Endothelial cell of umbilical vein (primary cell): ENCODE data around the gene ABCF1. TPM values are rescaled to one million over a fixed set of nuclear protein-coding genes. Genes with fewer than 3 reads are reported as not detected.

ENCODE experiments used
- BruUV-seq: library from RNA; stranded (reverse); fragments of 400-500 nt; replicated peaks from 2 replicates; lab custom pipeline; 2021; lab: Mats Ljungman, UMichigan
- CTCF ChIA-PET: fragments of 300-600, 350-600 bp; sonication (Branson Sonifier 250); formaldehyde crosslinking; loops from one replicate; lab custom pipeline; 2021; ENCODE audit warnings: antibody characterized with exemption, inconsistent platforms; lab: Charles Lee
- POLR2A ChIA-PET: fragments of 300-600, 350-600 bp; sonication (Branson Sonifier 250); formaldehyde crosslinking; loops from one replicate; lab custom pipeline; 2021; ENCODE audit warnings: antibody characterized with exemption, inconsistent platforms; lab: Charles Lee
- DNase-seq: peaks from one replicate; pipeline ENCODE4 v3.0.0-alpha.2; 2011; ENCODE audit warnings: low read depth, low spot score
- FAIRE-seq: peaks from 2 replicates; lab custom pipeline; 2011; peaks lifted over from hg19 to GRCh38; lab: Jason Lieb, UNC
- H2AFZ ChIP-seq: 2 replicates; pipeline ENCODE4 v1.6.0; 2012; ENCODE audit warnings: low read depth, low read length, control low read depth, inconsistent platforms
- H3K27ac ChIP-seq: 2 replicates; pipeline ENCODE4 v1.5.1; 2011; ENCODE audit warnings: low read depth, mild to moderate bottlenecking, control low read depth, low read length, moderate library complexity; ENCODE audit not compliant: insufficient read depth
- H3K27me3 ChIP-seq, 2 experiments: 2 replicates each; pipeline versions ENCODE4 v1.6.0 to v1.6.1; 2011; ENCODE audit warnings: low read length in 2 of 2, mixed read lengths in 1 of 2; ENCODE audit not compliant: control insufficient read depth in 2 of 2, insufficient read depth in 2 of 2
- H3K36me3 ChIP-seq, 2 experiments: 2 replicates in 1 of 2; 3 replicates in 1 of 2; pipeline ENCODE4 v1.5.1; 2011; ENCODE audit warnings: low read length in 2 of 2, mild to moderate bottlenecking in 1 of 2, moderate library complexity in 1 of 2; ENCODE audit not compliant: control insufficient read depth in 2 of 2, insufficient read depth in 2 of 2; ENCODE audit errors: extremely low read depth in 1 of 2
- H3K4me1 ChIP-seq: 3 replicates; pipeline ENCODE4 v1.5.1; 2011; ENCODE audit warnings: mild to moderate bottlenecking, low read length; ENCODE audit not compliant: control insufficient read depth, insufficient read depth; ENCODE audit errors: extremely low read depth
- H3K4me2 ChIP-seq: 2 replicates; pipeline ENCODE4 v1.6.1; 2011; ENCODE audit warnings: low read length, control low read depth, mixed read lengths; ENCODE audit not compliant: insufficient read depth
- H3K4me3 ChIP-seq, 3 experiments: fragments of 200-600 bp in 1 of 3; sonication (generic), shearing (Covaris generic) in 1 of 3; replicated peaks in 1 of 3; 2 replicates each; pipeline ENCODE4 v1.5.1; 2011 to 2016; ENCODE audit warnings: control low read depth in 3 of 3, low read length in 3 of 3, mild to moderate bottlenecking in 2 of 3, inconsistent platforms in 1 of 3, low read depth in 1 of 3, moderate library complexity in 1 of 3; ENCODE audit not compliant: insufficient read depth in 1 of 3
- H3K79me2 ChIP-seq: 2 replicates; pipeline ENCODE4 v1.6.0; 2012; ENCODE audit warnings: low read length, inconsistent platforms; ENCODE audit not compliant: control insufficient read depth, insufficient read depth
- H3K9ac ChIP-seq: replicated peaks from 2 replicates; pipeline ENCODE3; 2011; ENCODE audit warnings: low read length, control low read depth; ENCODE audit not compliant: insufficient read depth; ENCODE audit errors: extremely low read depth
- H3K9me1 ChIP-seq: replicated peaks from 3 replicates; pipeline ENCODE4 v1.6.0; 2011; ENCODE audit warnings: mild to moderate bottlenecking, low read length; ENCODE audit not compliant: control insufficient read depth, insufficient read depth; ENCODE audit errors: extremely low read depth
- H3K9me3 ChIP-seq: replicated peaks from 2 replicates; pipeline ENCODE4 v1.5.1; 2012; ENCODE audit warnings: low read length, inconsistent platforms; ENCODE audit not compliant: control insufficient read depth, insufficient read depth
- H4K20me1 ChIP-seq: replicated peaks from 2 replicates; pipeline ENCODE3; 2011; ENCODE audit warnings: mild to moderate bottlenecking, low read length; ENCODE audit not compliant: control insufficient read depth, insufficient read depth; ENCODE audit errors: extremely low read depth
- EZH2 ChIP-seq: IDR thresholded peaks from 2 replicates; pipeline ENCODE4 v1.6.1; 2012; ENCODE audit warnings: borderline replicate concordance, low read depth, mild to moderate bottlenecking, moderate library complexity, low read length, inconsistent platforms; ENCODE audit not compliant: severe bottlenecking
- FOS ChIP-seq: IDR thresholded peaks from 2 replicates; pipeline ENCODE4 v1.6.1; 2011; ENCODE audit warnings: mild to moderate bottlenecking, low read length, moderate library complexity, borderline replicate concordance; ENCODE audit not compliant: insufficient read depth
- GATA2 ChIP-seq: IDR thresholded peaks from 2 replicates; pipeline ENCODE4 v1.7.0; 2011; ENCODE audit warnings: low read depth, mild to moderate bottlenecking, moderate library complexity, mixed read lengths, low read length; ENCODE audit not compliant: insufficient read length, insufficient read depth
- JUN ChIP-seq: IDR thresholded peaks from 2 replicates; pipeline ENCODE4 v1.6.1; 2011; ENCODE audit warnings: borderline replicate concordance, low read depth; ENCODE audit not compliant: insufficient read length, insufficient read depth
- MYC ChIP-seq: IDR thresholded peaks from one replicate; pipeline ENCODE4 v1.6.1; 2011; ENCODE audit warnings: mild to moderate bottlenecking, low read depth, low read length
- POLR2A ChIP-seq: IDR thresholded peaks from 2 replicates; pipeline ENCODE4 v1.6.1; 2012; ENCODE audit warnings: low read depth, mild to moderate bottlenecking, control low read depth, low read length
- POLR2AphosphoS5 ChIP-seq: IDR thresholded peaks from 2 replicates; pipeline ENCODE4 v1.6.1; 2012; ENCODE audit warnings: low read depth, mild to moderate bottlenecking, control low read depth, low read length, moderate library complexity; ENCODE audit not compliant: insufficient read depth
- dilution Hi-C: fragments of 300-500 bp; cut with MboI; formaldehyde crosslinking; loops from one replicate; pipeline ENCODE4 v1.15.0; 2019; ENCODE audit warnings: low sequenced_read_pairs; ENCODE audit not compliant: extremely low pct_ligation_motif_present
- intact Hi-C: fragments of 100-400 bp; cut with micrococcal nuclease; formaldehyde crosslinking; loops from one replicate; pipeline ENCODE4 v1.10.0; 2022
- polyA plus RNA-seq, 4 experiments: library from polyadenylated mRNA; depleted of rRNA in 3 of 4; stranded (reverse) in 3 of 4; unstranded in 1 of 4; fragments of >200 nt; gene quantifications; 2 replicates each; pipeline versions ENCODE4 v1.2.1 to v1.2.3, GENCODE V29; 2011 to 2012; ENCODE audit warnings: missing spikeins in 1 of 4
- total RNA-seq: library from RNA; stranded (reverse); gene quantifications from 2 replicates; pipeline ENCODE4 v1.2.3, GENCODE V29; 2021
- TF ChIP-seq, protein P1 (sequence below): IDR thresholded peaks from 2 replicates; pipeline ENCODE4 v1.6.1; 2011; ENCODE audit not compliant: insufficient read depth, insufficient read length
- TF ChIP-seq, protein P2 (sequence below), 2 donors: IDR thresholded peaks; 1 replicate in 1 of 2; 2 replicates in 1 of 2; pipeline ENCODE4 v1.5.1; 2011; ENCODE audit warnings: low read length in 2 of 2, mild to moderate bottlenecking in 2 of 2, moderate library complexity in 2 of 2, control low read depth in 1 of 2, inconsistent platforms in 1 of 2, low read depth in 1 of 2; ENCODE audit not compliant: insufficient read depth in 1 of 2; ENCODE audit errors: extremely low read depth in 1 of 2

The ABCF1 gene
- total and polyA plus RNA-seq, 2 donors (not counting 3 experiments of a cell fraction or from before 2014, with no cell fraction given), result 34.0 to 60.3 TPM

DNA sequence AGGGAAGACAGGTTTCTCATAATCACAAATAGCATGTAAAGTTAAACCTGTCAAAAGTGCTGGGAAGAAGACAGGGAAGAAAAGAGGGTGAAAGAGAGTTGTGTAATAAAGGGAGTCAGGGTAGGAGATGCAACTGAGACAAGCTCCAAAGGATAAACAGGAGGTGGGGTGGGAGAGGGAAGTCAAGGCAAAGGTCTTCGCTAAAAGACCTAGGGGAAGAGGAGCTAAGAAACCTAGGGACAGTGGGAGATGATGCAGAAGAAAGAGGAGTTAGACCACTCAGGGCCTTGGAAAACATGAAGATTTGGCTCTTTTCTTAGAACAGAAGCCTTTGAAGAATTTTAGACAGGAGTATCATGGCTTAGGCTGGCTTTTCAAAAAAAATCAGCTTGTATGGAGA is 7.1 kb upstream of the ABCF1 start:
- Histone ChIP-seq H4K20me1 (no peaks in the 10 kb centered on the region), H2AFZ (no peak overlapping the region), H3K4me1 (no peaks in the 10 kb centered on the region), H3K4me3 (no peak overlapping the region), H3K9me3 (no peaks in the 10 kb centered on the region), H3K4me2 (no peak overlapping the region), H3K27me3 (no peaks in the 10 kb centered on the region), H3K9me1 (no peaks in the 10 kb centered on the region), H3K36me3 (peaks cover 0 to 6% of the 10 kb centered on the region in 2 experiments), H3K79me2 (no peaks in the 10 kb centered on the region), H3K27ac (no peak overlapping the region), H3K9ac (no peak overlapping the region)
- CTCF ChIA-PET, result interaction anchor here (3.3 to 4.3 kb wide), 2 partner anchors 19 to 22 kb away, joined by 14 to 20 read pairs; no protein-coding TSS in a partner anchor
- dilution Hi-C loops, result no loop called here
- no peak for DNase-seq
- POLR2A ChIA-PET, result no interaction called here
- intact Hi-C loops, result no loop called here
- no peak for FAIRE-seq
- TF ChIP-seq JUN, result no peak
- TF ChIP-seq, protein P1, sequence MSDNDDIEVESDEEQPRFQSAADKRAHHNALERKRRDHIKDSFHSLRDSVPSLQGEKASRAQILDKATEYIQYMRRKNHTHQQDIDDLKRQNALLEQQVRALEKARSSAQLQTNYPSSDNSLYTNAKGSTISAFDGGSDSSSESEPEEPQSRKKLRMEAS, result no peak
- TF ChIP-seq POLR2A, result peak; percentile 25
- no TSS peak for BruUV-seq

DNA sequence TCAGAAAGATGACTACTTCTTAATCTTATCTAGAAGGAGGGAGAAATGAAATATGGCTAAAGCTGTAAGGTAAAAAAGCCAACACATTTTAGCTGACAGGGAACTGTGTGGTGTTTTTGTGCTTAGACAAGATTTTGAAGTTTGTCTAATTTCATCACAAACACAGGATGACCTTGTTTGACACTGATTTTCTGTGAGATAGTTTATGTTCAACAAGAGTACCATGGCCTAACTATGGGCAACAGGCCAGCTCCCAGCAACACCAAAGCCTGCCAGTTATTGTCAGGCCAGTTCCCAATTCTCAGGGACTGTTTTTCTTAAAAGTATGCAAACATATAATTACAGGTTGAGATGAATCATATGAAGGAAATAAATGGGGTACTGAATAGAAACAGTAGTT is 5.5 kb upstream of the ABCF1 start:
- intact Hi-C loops (no loop called here), dilution Hi-C loops (no loop called here)
- ChIA-PET POLR2A (no interaction called here), CTCF (interaction anchor here (1.7 to 4.3 kb wide), 4 partner anchors 21 to 84 kb away, joined by 4 to 20 read pairs (median 12); no protein-coding TSS in a partner anchor)
- Histone ChIP-seq H3K9me1 (no peaks in the 10 kb centered on the region), H3K4me2 (no peak overlapping the region), H3K9ac (no peak overlapping the region), H3K27ac (no peak overlapping the region), H3K27me3 (no peaks in the 10 kb centered on the region), H4K20me1 (no peaks in the 10 kb centered on the region), H3K4me3 (no peak overlapping the region), H3K36me3 (peaks cover 0 to 6% of the 10 kb centered on the region in 2 experiments), H3K9me3 (no peaks in the 10 kb centered on the region), H3K79me2 (no peaks in the 10 kb centered on the region), H3K4me1 (peaks cover 6% of the 10 kb centered on the region), H2AFZ (no peak overlapping the region)
- TF ChIP-seq, protein P2, sequence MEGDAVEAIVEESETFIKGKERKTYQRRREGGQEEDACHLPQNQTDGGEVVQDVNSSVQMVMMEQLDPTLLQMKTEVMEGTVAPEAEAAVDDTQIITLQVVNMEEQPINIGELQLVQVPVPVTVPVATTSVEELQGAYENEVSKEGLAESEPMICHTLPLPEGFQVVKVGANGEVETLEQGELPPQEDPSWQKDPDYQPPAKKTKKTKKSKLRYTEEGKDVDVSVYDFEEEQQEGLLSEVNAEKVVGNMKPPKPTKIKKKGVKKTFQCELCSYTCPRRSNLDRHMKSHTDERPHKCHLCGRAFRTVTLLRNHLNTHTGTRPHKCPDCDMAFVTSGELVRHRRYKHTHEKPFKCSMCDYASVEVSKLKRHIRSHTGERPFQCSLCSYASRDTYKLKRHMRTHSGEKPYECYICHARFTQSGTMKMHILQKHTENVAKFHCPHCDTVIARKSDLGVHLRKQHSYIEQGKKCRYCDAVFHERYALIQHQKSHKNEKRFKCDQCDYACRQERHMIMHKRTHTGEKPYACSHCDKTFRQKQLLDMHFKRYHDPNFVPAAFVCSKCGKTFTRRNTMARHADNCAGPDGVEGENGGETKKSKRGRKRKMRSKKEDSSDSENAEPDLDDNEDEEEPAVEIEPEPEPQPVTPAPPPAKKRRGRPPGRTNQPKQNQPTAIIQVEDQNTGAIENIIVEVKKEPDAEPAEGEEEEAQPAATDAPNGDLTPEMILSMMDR (IDR thresholded peaks at IDR 0.05; ENCODE audit: extremely low read depth in 1 of 2, insufficient read depth in 1 of 2, low read depth in 1 of 2, low read length in 2 of 2), result no peak
- no peak for TF ChIP-seq POLR2AphosphoS5
- TF ChIP-seq FOS, result no peak
- no peak for TF ChIP-seq MYC
- TF ChIP-seq EZH2, result no peak
- no peak for TF ChIP-seq JUN
- no peak for TF ChIP-seq GATA2
- TF ChIP-seq, protein P1, result no peak
- no peak for TF ChIP-seq POLR2A
- BruUV-seq, result no TSS peak
- DNase-seq (peak; percentile 51), FAIRE-seq (no peak)
